Spleen (tissue), 11 donors: ENCODE data around the gene KRT13. TPM values are rescaled to one million over a fixed set of nuclear protein-coding genes. Genes with fewer than 3 reads are reported as not detected.
A peak's percentile ranks its signal among the peaks of the same experiment; 100 is the strongest.

Experiments used
- DNase-seq: peaks from one replicate; pipeline ENCODE4 v3.0.0-alpha.2; 2020
- H3K27ac ChIP-seq, 8 donors: fragments of 200-600 bp; sonication (generic) in 7 of 8; 1 replicate in 4 of 8; 2 replicates in 4 of 8; pipeline versions ENCODE4 v1.5.0 to v1.8.0; 2016 to 2021; ENCODE audit warnings: inconsistent platforms in 4 of 8, mild to moderate bottlenecking in 4 of 8, moderate library complexity in 1 of 8
- H3K27me3 ChIP-seq, 7 donors: fragments of 200-600 bp; sonication (generic) in 6 of 7; replicated peaks in 1 of 7; 1 replicate in 4 of 7; 2 replicates in 3 of 7; pipeline versions ENCODE4 v1.5.0 to v1.8.0; 2016 to 2021; ENCODE audit warnings: inconsistent platforms in 3 of 7, mild to moderate bottlenecking in 1 of 7
- H3K36me3 ChIP-seq, 6 donors: fragments of 200-600 bp; sonication (generic) in 5 of 6; 1 replicate in 4 of 6; 2 replicates in 2 of 6; pipeline versions ENCODE4 v1.5.0 to v1.8.0; 2016 to 2021; ENCODE audit warnings: inconsistent platforms in 2 of 6
- H3K4me1 ChIP-seq, 6 donors: fragments of 200-600 bp; sonication (generic) in 5 of 6; 1 replicate in 3 of 6; 2 replicates in 3 of 6; pipeline versions ENCODE4 v1.5.0 to v1.8.0; 2016 to 2021; ENCODE audit warnings: inconsistent platforms in 3 of 6
- H3K4me3 ChIP-seq, 8 donors: fragments of 200-600 bp; sonication (generic) in 7 of 8; 1 replicate in 4 of 8; 2 replicates in 4 of 8; pipeline versions ENCODE4 v1.5.0 to v1.8.0; 2016 to 2021; ENCODE audit warnings: inconsistent platforms in 4 of 8, mild to moderate bottlenecking in 4 of 8, moderate library complexity in 2 of 8
- H3K9me3 ChIP-seq, 8 donors: fragments of 200-600 bp; sonication (generic) in 7 of 8; 1 replicate in 4 of 8; 2 replicates in 4 of 8; pipeline versions ENCODE4 v1.5.0 to v1.8.0; 2016 to 2021; ENCODE audit warnings: inconsistent platforms in 4 of 8
- POLR2A ChIP-seq, 3 donors: fragments of 450-650 bp; IDR thresholded peaks; one replicate each; pipeline ENCODE4 v1.5.1; 2017; ENCODE audit warnings: antibody characterized with exemption in 3 of 3, mild to moderate bottlenecking in 1 of 3
- POLR2AphosphoS5 ChIP-seq, 3 donors: sonication (generic); formaldehyde crosslinking; IDR thresholded peaks; one replicate each; pipeline ENCODE4 v1.5.1; 2017; ENCODE audit warnings: antibody characterized with exemption in 3 of 3
- WGBS, 5 donors: extraction: QIAGEN DNeasy Blood & Tissue Kit in 3 of 5; methylation state at CpG; one replicate each; pipeline versions ENCODE4 v1.1.5 to v1.1.7; 2013 to 2018; 5-methylcytosine and 5-hydroxymethylcytosine counted together
- intact Hi-C: fragments of 100-400 bp; cut with DNase I; formaldehyde crosslinking; loops from one replicate; pipeline ENCODE4 v1.15.0; 2023; ENCODE audit warnings: low total_unique reads
- polyA plus RNA-seq, 3 donors: library from polyadenylated mRNA; stranded (reverse); fragments of 200-250 nt; gene quantifications; one replicate each; pipeline ENCODE4 v1.2.1, GENCODE V29; 2013
- total RNA-seq, 7 donors: library from RNA; depleted of rRNA in 3 of 7; stranded (reverse); fragments of >200 nt in 3 of 7; fragmentation: NEBNext Ultra II Directional in 4 of 7; extraction: Animal tissue kit (Norgen Biotek cat#: 25700) in 4 of 7; gene quantifications; one replicate each; pipeline versions ENCODE4 v1.1.0 to v1.2.1, GENCODE V29; 2016 to 2021
- TF ChIP-seq, protein P1 (sequence below), 11 experiments: fragments of 200-600 bp in 7 of 11; fragments of 450-650 bp in 4 of 11; sonication (generic) in 4 of 11; IDR thresholded peaks in 8 of 11; conservative IDR thresholded peaks in 3 of 11; 1 replicate in 7 of 11; 2 replicates in 4 of 11; pipeline versions ENCODE4 v1.4.0 to v1.8.0; 2016 to 2021; ENCODE audit warnings: antibody characterized with exemption in 11 of 11, inconsistent platforms in 4 of 11, mild to moderate bottlenecking in 1 of 11
- donor health status: healthy with polysubstance abuse.
- donor health status: DM: no; HTN: no; CAD: no; lungs with moderate emphysema.
- donor health status: DM: no; HTN: no; CAD: no.
- donor health status: Bipolar disorder and iron deficiency.
- donor health status: healthy.
- donor health status: DM: no; HTN: no; CAD: no.
- donor health status: DM: yes; HTN: yes; CAD: no.

The KRT13 gene
- total and polyA plus RNA-seq, 10 donors: 1.6 to 26.4 (median 3.8) TPM; not detected in 7

DNA sequence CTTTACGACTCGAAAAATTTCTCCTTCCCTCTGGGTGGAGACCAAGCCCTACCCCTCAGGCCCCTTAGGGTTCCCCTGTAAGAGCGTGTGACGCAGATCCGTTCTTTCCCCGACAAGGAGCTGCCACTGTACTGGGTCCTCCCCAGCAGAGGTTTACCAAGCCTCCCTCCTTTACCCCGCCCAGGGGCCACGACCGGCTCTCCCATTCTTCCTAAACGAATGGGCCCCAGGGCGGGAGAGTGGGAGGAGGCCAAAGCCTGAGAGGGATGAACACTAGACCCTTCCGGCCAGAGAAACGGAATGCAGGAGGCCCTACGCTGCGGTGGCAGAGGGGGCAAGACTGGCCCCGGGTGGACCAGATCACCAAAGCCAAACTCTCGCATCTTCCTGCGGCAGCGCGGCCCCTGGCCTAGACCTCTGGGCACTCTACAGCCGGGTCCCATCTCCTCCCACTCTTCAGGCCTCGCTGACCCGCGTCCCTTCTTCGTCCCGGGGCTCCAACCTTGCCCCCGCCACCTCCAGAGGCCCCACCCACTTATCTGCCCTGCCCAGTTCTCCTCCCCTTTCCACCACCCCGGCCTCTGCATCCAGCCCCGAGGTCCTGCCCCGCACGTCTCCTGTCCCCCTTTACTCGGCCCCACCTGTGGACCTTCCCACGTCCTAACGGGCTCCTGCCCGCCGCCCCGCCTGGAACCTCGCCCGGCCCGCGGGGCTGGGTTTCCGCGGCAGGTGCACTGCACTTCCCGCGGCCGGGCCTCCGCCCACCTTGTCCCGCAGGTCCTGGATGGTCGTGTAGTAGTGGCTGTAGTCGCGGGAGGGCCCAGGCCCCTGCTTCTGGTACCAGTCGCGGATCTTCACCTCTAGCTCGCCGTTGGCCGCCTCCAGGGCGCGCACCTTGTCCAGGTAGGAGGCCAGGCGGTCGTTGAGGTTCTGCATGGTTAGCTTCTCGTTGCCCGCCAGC lies 21.9 kb upstream of the KRT13 start:
- no peak for DNase-seq
- WGBS, 5 donors: 9 to 13% (median 11%) methylated on average over 45 to 62 of the region's 62 CpGs
- Histone ChIP-seq H3K36me3 (no peaks in the 10 kb centered on the region), H3K4me1 (peaks cover 4 to 20% (median 14%) of the 10 kb centered on the region in 6 donors), H3K27me3 (peaks cover 8 to 86% (median 42%) of the 10 kb centered on the region in 7 donors), H3K27ac (no peak overlapping the region), H3K9me3 (no peaks in the 10 kb centered on the region), H3K4me3 (peak overlapping the region in 7 of 8 donors; percentile 5 to 57 (median 13))
- intact Hi-C loops: no loop called here
- TF ChIP-seq POLR2A (IDR thresholded peaks at IDR 0.05) (no peak), POLR2AphosphoS5 (IDR thresholded peaks at IDR 0.05) (no peak)
- TF ChIP-seq, protein P1, sequence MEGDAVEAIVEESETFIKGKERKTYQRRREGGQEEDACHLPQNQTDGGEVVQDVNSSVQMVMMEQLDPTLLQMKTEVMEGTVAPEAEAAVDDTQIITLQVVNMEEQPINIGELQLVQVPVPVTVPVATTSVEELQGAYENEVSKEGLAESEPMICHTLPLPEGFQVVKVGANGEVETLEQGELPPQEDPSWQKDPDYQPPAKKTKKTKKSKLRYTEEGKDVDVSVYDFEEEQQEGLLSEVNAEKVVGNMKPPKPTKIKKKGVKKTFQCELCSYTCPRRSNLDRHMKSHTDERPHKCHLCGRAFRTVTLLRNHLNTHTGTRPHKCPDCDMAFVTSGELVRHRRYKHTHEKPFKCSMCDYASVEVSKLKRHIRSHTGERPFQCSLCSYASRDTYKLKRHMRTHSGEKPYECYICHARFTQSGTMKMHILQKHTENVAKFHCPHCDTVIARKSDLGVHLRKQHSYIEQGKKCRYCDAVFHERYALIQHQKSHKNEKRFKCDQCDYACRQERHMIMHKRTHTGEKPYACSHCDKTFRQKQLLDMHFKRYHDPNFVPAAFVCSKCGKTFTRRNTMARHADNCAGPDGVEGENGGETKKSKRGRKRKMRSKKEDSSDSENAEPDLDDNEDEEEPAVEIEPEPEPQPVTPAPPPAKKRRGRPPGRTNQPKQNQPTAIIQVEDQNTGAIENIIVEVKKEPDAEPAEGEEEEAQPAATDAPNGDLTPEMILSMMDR (IDR thresholded peaks at IDR 0.05 in 8 of 11, conservative IDR thresholded peaks at IDR 0.05 in 3 of 11): no peak

DNA sequence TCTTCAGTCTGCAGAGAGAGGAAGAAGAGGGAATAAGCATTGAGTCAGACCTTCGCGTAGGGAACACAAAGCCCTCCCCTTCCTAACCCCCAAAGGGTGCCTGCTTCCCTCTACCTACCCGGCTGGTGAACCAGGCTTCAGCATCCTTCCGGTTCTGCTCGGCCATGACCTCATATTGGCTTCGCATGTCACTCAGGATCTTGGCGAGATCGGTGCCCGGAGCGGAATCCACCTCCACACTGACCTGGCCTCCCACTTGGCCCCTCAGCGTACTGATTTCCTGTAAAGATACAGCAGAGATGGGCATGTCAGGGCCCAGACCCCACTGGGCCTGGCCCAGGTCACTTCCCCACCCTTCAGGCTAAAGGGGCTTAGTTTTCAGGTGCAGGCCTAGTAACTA lies 18.8 kb upstream of the KRT13 start:
- no peak overlapping the region for H3K27ac ChIP-seq
- H3K4me1 ChIP-seq: peaks cover 4 to 24% (median 14%) of the 10 kb centered on the region in 6 donors
- H3K9me3 ChIP-seq: no peaks in the 10 kb centered on the region
- H3K4me3 ChIP-seq: no peak overlapping the region
- DNase-seq: no peak
- WGBS, 5 donors: 64 to 95% (median 83%) methylated on average over 6 to 11 of the region's 11 CpGs
- intact Hi-C loops: no loop called here
- no peaks in the 10 kb centered on the region for H3K36me3 ChIP-seq
- peaks cover 8 to 85% (median 31%) of the 10 kb centered on the region in 7 donors for H3K27me3 ChIP-seq
- TF ChIP-seq POLR2A (IDR thresholded peaks at IDR 0.05) (no peak), POLR2AphosphoS5 (IDR thresholded peaks at IDR 0.05) (no peak)
- TF ChIP-seq, protein P1 (IDR thresholded peaks at IDR 0.05 in 8 of 11, conservative IDR thresholded peaks at IDR 0.05 in 3 of 11): no peak

DNA sequence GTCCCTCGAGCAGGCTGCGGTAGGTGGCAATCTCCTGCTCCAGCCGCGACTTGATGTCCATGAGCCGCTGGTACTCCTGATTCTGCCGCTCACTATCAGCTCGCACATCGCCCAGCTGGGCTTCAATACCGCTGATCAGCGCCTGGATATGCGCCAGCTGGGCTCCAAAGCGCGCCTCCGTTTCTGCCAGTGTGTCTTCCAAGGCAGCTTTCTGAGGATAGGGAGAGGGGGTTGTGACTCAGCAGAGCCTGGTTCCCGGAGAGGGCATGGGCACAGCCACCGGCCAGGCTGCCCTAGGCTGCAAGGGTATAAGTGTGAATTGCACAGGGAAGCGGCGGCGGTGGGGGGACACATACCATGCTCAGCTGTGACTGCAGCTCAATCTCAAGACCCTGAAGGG lies 18.4 kb upstream of the KRT13 start:
- WGBS, 5 donors: 84 to 89% (median 85%) methylated on average over 18 to 19 of the region's 19 CpGs
- Histone ChIP-seq H3K36me3 (no peaks in the 10 kb centered on the region), H3K4me1 (peaks cover 4 to 24% (median 14%) of the 10 kb centered on the region in 6 donors), H3K4me3 (no peak overlapping the region), H3K27me3 (peaks cover 8 to 83% (median 27%) of the 10 kb centered on the region in 7 donors), H3K27ac (no peak overlapping the region), H3K9me3 (no peaks in the 10 kb centered on the region)
- intact Hi-C loops: no loop called here
- no peak for TF ChIP-seq POLR2A (IDR thresholded peaks at IDR 0.05)
- DNase-seq: no peak

DNA sequence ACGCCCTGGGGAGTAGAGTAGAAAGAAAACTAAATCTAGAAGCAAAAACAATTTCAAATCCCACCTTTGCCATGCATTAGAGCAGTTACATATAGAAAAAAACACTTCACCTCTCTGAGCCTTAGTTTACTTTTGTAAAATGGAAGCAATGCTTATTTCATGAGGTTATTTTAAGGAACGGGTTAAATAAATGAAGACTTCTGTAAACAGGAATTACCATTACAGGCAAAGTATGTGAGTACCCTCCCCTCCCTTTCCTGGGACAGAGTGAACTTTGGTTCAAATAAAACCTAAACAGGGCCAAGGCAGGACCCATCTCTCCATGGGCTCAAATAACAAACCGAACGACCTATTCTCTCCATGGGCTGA lies 17.8 kb upstream of the KRT13 start:
- H3K36me3 ChIP-seq: no peaks in the 10 kb centered on the region
- TF ChIP-seq POLR2A (IDR thresholded peaks at IDR 0.05): no peak
- DNase-seq: no peak
- WGBS, 5 donors: 69 to 78% (median 72%) methylated on average over 4 of the region's 4 CpGs
- H3K27ac ChIP-seq: no peak overlapping the region
- peaks cover 6 to 78% (median 21%) of the 10 kb centered on the region in 7 donors for H3K27me3 ChIP-seq
- intact Hi-C loops: no loop called here
- H3K9me3 ChIP-seq: no peaks in the 10 kb centered on the region
- no peak overlapping the region for H3K4me3 ChIP-seq
- peaks cover 4 to 20% (median 11%) of the 10 kb centered on the region in 6 donors for H3K4me1 ChIP-seq
